Activated naive CD4-positive, alpha-beta T cell treated with Interleukin-2 at 50 U/mL for 16 hours (primary cell): ENCODE results near the gene LUC7L2.
"Not testable (repeated sequence)": the region's sequence is repeated elsewhere in the genome, so short reads cannot be mapped to it uniquely, and the experiment has no call there.

Source experiments
- DNase-seq: peaks from one replicate; pipeline ENCODE4 v3.0.0-alpha.2; 2020

LUC7L2 gene

GRCh38 chr7:139397192-139397591, 37.5 kb downstream of the LUC7L2 start:
- DNase-seq, result no peak

DNA sequence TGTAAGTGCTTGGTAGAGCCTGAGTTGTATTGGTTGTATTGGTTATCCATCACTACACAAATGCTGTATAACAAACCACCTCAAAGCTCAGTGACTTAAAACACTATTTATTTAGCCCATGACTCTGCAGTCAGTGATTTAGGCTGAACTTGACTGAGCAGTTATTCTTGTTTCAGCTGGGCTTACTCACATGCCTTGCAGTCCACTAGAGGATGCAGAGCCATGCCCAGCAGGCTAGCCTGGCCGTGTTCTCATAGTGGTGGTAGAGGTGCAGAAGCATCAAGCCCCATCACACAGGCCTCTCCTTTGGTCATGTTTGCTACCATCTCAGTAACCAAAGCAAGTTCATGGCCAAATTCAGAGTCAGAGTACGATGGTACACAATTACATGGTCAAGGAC, 43.9 kb downstream of the LUC7L2 start:
- no peak for DNase-seq

GRCh38 chr7:139407555-139407954, 47.9 kb downstream of the LUC7L2 start:
- no peak for DNase-seq

DNA sequence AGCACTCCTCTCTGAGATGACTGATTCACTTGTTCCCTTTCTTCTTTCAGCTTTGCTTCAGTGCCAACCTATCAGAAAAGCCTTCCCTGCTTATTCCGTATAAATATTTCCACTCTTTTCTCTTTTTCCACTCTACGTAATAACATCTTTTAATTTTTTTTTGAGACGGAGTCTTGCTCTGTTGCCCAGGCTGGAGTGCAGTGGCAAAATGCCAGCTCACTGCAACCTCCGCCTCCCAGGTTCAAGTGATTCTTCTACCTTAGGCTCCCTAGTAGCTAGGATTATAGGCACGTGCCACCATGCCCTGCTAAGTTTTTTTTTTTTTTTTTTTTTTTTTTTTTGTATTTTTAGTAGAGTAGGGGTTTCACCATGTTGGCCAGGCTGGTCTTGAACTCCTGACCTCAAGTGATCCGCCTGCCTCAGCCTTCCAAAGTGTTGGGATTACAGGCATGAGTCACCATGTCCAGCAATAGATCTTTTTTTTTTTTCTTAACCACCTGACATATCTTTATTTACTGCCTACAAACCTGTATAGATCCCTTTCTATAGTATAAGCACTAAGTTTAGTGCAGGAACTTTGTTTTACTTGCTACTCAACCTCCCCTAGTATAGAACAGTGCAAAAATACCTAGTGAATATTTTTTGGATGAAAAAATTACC, 55.2 kb downstream of the LUC7L2 start:
- DNase-seq, result not testable (repeated sequence)

- no peak for DNase-seq
Observed at GRCh38 chr7:139416405-139416804, 56.7 kb downstream of the LUC7L2 start.

DNA sequence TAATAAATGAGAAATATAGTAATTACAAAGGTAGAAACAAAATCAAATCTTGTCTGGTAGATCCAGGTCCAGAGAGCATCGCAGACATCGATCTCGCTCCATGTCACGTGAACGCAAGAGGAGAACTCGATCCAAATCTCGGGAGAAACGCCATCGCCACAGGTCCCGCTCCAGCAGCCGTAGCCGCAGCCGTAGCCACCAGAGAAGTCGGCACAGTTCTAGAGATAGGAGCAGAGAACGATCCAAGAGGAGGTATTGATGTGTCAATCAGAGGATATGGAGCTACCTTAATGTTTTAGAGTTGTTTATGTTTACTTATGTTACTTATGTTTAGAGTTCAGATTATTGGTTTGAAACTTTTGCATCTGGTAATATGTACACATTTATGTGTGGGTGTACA, 57.8 kb downstream of the LUC7L2 start:
- DNase-seq, result no peak

DNA sequence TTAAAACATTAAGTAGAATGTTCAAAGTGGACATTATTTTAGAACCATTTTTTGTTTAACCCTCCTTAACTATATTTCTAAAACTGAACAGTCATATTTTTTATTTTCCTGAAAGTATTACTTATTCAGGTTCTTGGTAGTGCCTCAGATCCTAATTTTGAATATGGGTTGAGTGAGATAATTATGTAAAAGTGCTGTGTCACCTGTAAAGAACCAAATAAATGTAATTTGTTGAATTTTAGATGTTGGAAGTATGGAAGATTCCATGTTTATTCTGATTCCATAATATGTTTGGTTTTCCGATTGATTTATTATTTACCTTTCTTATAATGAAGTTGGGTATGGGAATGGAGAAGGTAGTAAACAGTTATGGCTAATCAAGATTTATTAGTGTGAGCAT, 61.4 kb downstream of the LUC7L2 start:
- no peak for DNase-seq

DNA sequence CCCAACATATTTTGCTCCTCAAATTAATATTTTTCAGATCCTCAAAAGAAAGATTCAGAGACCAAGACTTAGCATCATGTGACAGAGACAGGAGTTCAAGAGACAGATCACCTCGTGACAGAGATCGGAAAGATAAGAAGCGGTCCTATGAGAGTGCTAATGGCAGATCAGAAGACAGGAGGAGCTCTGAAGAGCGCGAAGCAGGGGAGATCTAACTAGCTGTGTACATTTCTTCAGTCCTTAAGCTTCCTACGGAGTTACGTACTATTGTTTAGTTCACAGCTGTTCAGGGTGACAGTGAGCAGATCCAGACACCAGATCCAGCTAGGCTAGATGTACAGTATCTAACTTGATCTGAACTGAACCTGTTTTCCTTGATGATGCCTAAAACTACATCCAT, 62.4 kb downstream of the LUC7L2 start:
- DNase-seq, result no peak

- DNase-seq, result no peak
Observed at GRCh38 chr7:139423091-139423490, 63.4 kb downstream of the LUC7L2 start.

DNA sequence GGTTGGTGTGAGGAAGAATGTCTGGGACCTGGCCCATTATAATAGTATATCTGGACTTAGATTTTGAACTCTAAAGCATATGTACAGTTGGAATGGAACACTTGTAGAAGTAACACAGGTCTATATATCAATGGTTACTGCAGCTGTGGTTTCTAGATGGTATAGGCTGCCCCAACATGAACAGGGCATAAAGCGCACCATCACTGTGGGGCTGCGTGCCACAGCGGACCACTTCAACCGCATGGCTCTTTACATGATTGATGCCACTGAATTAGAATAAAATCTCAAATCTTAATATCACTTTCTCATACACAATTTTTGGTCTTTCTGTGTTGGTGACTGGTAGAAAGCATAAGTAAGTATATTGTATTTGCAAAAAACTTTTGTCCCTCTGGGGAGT, 64.3 kb downstream of the LUC7L2 start:
- DNase-seq, result no peak

GRCh38 chr7:139425701-139426100, 66.0 kb downstream of the LUC7L2 start:
- not testable (repeated sequence) for DNase-seq

- no peak for DNase-seq
Observed at GRCh38 chr7:139426258-139427028, 66.7 kb downstream of the LUC7L2 start.

DNA sequence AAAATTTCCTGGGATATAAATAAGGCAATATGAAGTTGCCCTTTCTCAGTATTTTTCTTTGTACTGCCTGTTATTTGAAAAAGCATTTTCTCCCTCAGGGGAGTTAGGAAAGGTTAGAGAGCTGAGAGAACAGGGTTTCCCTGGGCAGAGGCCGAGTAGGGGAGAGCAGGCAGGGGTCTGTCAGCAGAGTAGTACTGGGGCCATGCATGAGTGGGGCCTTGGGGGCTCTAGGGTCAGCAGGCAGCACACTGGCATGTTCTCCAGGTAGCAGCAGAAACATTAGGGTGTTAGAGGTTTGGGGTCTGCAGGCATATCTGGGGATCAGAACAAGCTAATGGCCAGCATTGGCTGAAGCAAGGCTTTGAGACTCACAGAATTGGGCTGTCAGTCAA, 67.3 kb downstream of the LUC7L2 start:
- DNase-seq, result no peak

GRCh38 chr7:139427788-139428187, 68.1 kb downstream of the LUC7L2 start:
- no peak for DNase-seq

DNA sequence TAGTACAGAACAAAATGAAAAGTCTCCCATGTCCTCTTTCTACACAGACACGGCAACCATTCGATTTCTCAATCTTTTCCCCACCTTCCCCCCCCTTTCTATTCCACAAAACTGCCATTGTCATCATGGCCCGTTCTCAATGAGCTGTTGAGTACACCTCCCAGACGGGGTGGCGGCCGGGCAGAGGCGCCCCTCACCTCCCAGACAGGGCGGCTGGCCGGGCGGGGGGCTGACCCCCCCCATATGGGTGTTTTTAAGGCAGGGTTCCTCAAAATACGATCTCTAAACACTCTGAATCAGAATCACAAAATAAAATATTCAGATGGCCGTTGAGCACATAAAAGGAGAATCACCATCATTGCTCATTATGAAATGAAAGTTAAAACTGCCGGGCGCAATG, 70.0 kb downstream of the LUC7L2 start:
- not testable (repeated sequence) for DNase-seq

GRCh38 chr7:139430443-139430842, 70.7 kb downstream of the LUC7L2 start:
- DNase-seq, result no peak

DNA sequence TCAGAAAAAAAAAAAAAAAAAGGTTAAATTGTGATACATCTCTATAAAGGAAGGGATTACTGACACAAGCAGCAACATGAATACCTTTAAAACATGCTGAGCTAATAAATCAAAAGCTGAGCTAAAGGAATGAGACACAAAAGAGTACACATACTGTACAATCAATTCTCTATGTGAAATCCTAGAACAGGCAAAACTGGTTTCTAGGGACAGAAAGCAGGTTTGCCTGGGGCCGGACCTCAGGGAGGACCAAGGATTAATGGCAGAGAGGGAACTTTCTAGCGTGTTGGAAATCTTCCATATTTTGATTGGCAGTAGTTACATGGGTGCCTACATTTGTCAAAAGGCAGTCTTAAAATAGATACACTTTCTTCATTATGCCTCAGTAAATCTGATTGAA, 71.3 kb downstream of the LUC7L2 start:
- DNase-seq, result no peak

DNA sequence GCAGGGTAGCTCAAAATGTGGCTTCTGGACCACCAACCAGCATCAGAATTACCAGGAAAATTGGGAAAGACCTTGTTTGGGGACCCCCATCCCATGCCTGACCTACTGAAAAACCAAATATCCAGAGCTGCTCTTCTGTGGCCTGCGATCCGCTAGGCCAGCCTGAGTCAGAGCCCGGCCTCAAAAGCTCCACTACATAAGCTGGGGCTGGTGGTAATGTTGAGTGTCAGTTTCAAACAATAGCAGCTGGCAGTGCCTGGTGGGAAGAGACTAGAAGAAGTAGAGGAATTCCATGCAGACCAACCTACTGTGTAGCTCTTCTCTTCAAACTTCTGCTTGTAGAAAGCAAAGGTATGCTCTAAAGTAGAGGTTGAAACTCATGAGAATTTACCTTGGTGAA, 71.8 kb downstream of the LUC7L2 start:
- no peak for DNase-seq

DNA sequence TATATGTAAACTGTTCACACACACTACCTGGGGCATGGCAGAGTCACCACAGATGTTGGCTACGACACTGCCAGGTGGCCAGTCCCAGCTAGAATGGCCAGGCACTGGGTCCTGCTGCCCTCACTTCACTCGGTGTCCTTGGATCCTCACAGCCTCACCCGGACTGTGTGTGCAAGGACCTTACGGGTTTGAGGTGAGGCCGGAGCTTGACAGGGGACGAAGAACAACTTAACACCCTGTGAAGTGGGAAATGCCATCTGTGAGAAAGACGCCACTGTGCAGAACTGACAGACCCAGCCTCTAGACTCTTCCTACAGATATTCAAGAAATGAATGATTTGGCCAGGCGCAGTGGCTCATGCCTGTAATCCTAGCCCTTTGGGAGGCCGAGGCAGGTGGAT, 77.1 kb downstream of the LUC7L2 start:
- no peak for DNase-seq

- no peak for DNase-seq
Observed at GRCh38 chr7:139439375-139439774, 79.7 kb downstream of the LUC7L2 start.

GRCh38 chr7:139441961-139442360, 82.3 kb downstream of the LUC7L2 start:
- DNase-seq, result no peak

- DNase-seq, result no peak
Observed at GRCh38 chr7:139446051-139446890, 86.6 kb downstream of the LUC7L2 start.

DNA sequence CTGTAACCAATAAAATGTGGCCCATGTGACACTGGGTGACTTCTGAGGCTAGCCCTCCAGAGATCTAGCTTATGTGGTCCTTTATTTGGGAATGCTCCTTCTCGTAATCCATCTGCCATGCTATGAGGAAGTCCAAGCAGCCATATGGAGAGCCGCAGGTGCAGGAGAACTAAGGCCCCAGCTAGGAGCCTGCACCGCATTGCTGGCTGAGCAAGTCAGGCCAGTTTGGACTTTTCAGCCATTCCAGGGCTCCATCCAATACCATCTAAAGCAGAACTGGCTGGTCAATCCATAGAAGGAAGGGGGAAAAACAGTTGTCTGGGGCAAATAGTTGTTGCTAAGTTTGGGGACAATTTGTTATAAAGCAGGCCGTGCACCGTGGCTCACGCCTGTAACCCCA, 91.2 kb downstream of the LUC7L2 start:
- DNase-seq, result no peak

DNA sequence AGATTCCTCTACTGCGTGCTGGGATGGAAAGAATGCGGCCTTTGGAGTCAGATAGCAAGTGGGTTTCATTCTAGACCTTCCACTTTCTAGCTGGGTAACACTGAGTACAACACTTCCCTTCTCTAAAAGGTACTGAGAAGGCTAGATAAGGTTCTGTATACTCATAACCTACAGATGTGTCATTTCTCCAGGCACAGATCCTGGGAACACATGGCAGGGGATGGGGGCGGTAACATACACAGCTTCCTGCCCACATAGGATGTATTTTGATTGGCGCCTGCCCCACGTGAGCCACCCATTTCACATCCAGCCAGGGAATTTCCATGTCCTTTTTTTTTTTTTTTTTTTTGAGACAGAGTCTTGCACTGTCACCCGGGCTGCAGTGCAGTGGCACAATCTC, 91.9 kb downstream of the LUC7L2 start:
- DNase-seq, result no peak
